HG02610 (cell line): ENCODE data around the gene EYS.

Source experiments
- ATAC-seq: cut with Tn5 transposase; IDR thresholded peaks from one replicate; pipeline ENCODE4 v1.9.1; 2021; ENCODE audit warnings: mild to moderate bottlenecking, moderate library complexity; ENCODE audit not compliant: unreplicated experiment

Gene EYS

GRCh38 chr6:64679416-64679815 lies 1027.6 kb downstream of the EYS start:
- no peak for ATAC-seq

DNA sequence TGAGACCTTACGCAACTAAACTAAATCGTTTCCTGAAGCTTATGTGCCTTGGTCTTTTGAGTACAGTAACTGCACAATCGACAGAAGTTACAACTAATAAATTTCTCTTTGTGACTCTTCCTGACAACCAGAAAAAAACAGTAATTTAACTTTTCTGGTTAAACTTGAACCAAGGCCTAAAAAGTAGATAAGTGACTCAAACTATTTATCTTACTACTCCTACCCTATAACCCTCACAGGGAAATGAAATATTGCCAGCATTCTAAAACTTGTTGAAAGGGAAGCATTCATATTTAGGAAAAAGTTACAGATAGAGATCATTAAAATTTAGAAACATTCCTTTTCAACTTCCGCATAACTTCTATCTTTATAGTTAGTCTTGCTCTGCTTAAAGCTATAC lies 1034.4 kb downstream of the EYS start:
- ATAC-seq = no peak

- no peak for ATAC-seq
Observed at GRCh38 chr6:64672131-64672530, 1034.9 kb downstream of the EYS start.

DNA sequence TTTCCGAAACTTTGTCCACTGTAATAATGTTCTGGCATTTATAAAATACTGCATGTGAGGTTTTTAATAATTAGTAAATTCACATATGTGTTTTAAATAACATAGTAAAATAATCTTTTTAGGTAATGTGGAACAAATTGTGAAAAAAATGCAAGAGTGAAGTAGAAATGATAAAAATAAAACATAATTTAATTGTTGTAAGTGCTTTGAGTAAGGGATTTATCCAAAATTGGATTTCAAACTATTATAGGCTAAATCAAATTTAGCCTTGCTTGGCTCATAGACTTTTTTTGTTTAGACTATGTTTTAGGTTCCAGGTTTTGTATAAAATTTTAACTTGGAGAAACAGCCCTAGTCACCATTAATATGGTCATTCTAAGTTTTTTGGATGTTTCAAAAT lies 1041.9 kb downstream of the EYS start:
- no peak for ATAC-seq

GRCh38 chr6:64664480-64664879 lies 1042.5 kb downstream of the EYS start:
- ATAC-seq = no peak

DNA sequence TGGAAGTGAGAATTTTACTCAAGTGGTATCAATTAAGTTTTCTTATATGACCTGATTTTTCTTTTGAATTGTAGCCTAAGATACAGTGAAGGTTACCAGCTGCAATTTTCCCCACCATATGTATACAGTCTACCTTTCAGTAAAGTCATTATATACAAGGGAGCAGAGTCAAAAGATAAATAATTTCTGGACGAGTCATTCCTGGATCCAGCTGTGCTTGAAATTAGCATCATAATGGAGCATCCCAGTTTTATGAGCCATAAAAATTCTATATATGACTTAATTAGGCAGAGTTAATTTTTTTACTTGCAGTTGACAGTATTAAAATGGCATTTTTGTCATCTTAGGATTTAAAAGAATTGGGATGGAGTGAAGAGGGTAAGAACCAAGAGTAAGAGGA lies 1063.0 kb downstream of the EYS start:
- ATAC-seq = no peak

DNA sequence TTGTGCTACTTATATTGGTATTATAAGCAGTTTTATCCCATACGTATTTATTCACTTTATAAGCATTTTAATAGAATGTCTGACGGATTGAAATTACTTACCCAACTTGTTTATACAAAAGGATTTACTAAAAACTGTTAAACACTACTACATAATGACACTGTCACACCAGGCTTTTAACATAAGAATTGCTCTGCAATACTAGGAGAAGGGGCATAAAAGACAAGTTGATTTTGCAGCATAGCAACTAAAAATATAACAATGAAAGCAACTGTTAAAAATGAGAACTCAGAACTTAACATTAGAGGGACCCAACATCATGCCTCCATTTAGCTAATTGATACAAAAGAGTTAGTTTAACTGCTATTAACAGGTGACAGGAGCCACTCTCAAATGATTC lies 1076.1 kb downstream of the EYS start:
- no peak for ATAC-seq

GRCh38 chr6:64622944-64623343 lies 1084.1 kb downstream of the EYS start:
- no peak for ATAC-seq

GRCh38 chr6:64602993-64603392 lies 1104.0 kb downstream of the EYS start:
- ATAC-seq = no peak

DNA sequence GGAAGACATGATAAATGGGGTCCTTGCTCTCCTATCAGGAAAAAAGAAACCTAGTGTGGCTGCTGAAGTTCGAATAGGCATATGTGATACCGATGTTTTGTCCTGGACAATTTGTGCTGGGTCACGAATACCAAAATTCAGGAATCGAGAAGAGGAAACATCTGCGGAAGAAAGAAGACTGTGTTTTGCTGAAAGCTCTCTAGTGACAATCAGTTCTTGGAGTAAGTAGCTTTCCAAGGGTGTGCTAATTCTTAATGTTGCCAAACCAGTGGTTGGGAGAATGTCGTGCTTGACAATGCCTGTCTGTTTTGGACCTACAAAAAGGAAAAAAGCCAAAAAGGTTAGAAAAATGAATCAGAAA lies 1115.4 kb downstream of the EYS start:
- no peak for ATAC-seq

- no peak for ATAC-seq
Observed at GRCh38 chr6:64590965-64591675, 1115.9 kb downstream of the EYS start.

DNA sequence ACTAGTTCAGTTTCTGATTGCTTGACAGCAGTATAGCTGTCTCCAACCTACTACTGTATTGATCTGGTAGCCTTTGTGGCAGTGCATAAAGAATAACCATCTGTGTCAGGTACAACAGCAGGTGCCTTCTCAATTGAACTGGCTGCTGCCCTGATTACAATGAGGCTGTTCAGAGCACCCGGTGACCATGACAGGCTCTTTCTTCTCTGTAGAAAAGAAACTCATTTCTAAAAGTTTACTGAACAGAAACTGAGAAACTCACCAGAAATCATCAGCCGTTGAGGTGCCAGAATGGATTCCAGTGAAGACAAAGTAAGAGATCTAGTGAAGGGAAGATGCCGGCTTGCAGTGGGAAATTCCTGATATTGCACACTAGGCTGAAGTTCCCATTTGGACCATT lies 1117.1 kb downstream of the EYS start:
- ATAC-seq = no peak

DNA sequence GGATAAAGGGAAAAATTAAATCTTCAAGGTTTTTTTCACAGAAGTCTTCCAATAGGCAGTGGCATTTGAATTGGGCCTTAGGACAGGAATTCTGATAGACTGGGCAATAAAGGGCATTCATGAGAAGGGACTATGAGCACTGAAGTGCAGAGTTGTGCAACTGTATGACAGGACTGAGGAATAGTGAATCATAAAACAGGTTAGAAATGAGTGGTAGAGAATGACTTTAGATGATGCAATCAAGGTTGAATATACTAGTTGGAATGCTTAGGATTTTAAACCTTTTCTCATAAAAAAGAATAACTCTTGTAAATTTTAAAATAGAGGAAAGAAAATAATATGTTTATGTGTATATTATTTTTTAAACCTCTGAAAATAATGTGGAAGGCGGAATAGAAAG lies 1126.7 kb downstream of the EYS start:
- no peak for ATAC-seq

DNA sequence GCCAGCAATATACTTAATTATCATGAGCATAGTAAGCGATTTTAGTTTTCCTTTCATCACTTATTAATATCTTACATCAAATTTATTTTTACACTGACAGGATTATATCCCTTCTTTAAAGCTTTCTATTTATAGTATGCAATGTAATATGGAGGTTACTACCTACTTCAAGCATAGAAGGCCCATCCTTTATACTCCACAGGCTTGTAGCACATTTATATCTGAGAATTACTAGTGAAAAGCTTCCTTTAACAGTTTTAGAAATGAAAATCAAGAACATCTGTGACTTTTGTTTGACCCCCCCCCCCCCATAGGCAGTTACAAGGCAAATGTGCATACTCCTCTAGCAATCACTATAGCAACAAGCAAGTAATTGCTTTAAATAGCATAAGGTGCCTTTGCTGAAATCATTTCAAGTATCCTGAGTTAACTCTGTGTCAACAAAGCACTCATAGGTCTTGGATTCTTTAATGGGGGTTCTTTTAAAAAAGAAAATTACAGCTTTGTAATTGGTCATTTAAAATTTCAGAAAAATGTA lies 1153.7 kb downstream of the EYS start:
- ATAC-seq = no peak

DNA sequence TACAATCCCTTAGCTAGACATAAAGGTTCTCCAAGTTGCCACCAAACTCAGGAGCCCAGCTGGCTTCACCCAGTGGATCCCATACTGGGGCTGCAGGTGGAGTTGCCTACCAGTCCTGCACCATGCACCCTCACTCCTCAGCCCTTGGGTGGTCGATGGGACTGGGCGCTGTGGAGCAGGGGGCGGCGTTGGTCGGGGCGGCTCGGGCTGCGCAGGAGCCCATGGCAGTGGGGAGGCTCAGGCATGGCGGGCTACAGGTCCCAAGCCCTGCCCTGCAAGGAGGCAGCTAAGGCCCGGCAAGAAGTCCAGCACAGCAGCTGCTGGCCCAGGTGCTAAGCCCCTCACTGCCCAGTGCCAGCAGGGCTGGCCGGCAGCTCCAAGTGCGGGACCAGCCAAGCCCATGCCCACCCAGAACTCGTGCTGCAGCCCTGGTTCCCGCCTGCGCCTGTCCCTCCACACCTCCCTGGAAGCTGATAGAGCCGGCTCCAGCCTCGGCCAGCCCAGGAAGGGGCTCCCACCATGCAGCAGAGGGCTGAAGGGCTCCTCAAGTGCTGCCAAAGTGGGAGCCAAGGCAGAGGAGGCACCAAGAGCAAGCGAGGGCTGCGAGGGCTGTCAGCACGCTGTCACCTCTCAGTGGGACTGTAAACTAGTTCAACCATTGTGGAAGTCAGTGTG lies 1159.3 kb downstream of the EYS start:
- no peak for ATAC-seq

DNA sequence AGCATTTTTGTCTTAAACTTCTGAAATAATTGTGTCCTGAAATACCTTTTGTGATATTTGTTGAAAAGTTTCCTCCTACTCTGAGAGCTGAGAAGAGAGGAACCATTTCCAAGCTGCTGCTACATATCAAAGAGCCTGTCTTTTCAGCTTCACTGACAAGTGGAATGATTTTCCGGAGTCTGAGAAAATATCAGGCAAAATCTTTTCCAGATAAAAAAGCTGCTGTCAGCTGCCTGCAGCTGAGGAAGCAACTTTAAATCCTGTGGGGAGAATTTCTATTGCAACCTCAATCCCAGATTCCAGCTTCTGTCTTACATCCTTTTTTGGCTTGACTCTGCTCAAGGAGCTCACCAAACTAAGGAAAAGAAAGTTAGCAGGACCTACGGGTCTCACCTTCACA lies 1167.1 kb downstream of the EYS start:
- ATAC-seq = no peak

DNA sequence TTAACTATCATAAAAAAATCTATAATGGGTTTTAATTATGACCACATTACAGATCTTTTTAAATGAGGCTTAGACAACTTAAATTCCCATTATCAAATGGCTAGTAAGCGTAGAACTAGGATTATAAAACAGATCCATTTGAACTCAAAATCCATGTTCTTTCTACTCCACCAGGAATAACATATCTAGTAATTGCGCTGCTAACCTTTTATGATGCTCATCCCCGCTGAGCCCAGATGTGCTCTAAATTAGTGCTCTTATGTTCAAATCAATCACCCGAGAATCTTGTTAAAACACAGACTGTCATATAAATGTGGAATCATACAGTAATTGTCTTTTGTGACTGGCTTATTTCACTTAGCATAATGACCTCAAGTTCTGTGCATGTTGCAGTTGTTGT lies 1168.3 kb downstream of the EYS start:
- ATAC-seq = no peak

- no peak for ATAC-seq
Observed at GRCh38 chr6:64527899-64528298, 1179.1 kb downstream of the EYS start.

DNA sequence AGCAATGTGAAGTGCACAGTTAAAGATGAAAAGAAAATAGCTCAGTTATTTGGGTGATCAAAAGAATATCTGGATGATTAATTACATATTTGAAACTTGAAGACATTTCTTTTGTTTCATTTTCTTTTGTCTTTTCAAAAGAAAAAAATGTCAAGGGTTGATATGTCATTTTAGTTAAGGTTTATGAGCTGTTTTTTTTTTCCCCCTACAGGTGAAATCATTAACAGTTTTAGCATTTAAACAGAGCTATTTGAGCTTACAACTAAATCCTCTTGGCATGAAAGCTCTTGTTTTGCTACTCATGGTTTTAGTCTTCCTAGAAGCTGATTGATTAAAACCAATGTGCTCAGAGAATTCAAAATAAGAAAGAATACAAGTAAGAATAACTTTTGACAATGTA lies 1184.2 kb downstream of the EYS start:
- ATAC-seq = no peak

DNA sequence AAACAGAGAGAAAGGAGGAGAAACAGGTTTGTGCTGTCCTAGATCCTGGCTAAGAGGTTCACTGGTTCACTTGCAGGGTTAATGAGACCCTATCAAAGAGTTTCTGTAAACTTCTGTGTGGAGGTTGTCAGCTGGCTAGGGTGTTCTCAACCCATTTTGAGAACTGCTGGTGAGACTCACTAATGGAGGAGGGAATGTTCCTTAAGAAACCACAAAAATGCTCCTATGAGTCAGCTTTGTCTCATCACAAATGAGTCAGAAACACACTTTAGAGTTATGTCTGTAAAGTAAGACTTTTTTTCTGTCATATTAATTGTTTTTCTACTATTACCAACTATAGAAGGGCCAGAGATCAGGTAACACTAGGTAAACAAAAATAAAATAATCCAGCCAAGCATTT lies 1187.0 kb downstream of the EYS start:
- peak; percentile 96 for ATAC-seq

- ATAC-seq = no peak
Observed at GRCh38 chr6:64516393-64516792, 1190.6 kb downstream of the EYS start.

- no peak for ATAC-seq
Observed at GRCh38 chr6:64507661-64508060, 1199.4 kb downstream of the EYS start.

DNA sequence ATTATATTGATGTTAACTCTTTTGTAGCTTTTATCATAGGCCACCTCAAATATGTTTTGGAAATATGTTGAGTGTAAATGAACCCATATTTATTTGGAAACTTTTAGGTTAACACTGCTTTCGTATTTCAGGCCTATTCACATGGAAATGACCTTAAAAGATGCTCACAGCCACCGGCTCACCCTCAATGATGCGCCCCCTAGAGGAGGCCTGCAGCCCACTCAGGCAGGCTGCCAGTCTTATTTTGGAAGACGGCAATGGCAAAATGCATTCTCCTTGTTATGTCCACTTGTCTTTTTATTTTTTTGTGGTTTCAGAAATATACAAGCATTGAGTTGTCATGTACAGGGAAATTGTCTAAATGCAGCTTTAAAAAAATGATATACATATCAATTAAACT lies 1201.7 kb downstream of the EYS start:
- peak; percentile 59 for ATAC-seq
